HFFc6 (cell line): ENCODE data around the gene ASAP2. TPM values are rescaled to one million over a fixed set of nuclear protein-coding genes. Genes with fewer than 3 reads are reported as not detected.

Experiments
- DNase-seq: peaks from one replicate; pipeline ENCODE4 v3.0.0-alpha.2; 2018
- H3K27ac Mint-ChIP-seq: 2 replicates; pipeline ENCODE4 v1.8.0; 2020; ENCODE audit warnings: mild to moderate bottlenecking, mixed read lengths
- H3K27me3 Mint-ChIP-seq: 2 replicates; pipeline ENCODE4 v1.8.0; 2021; ENCODE audit warnings: mild to moderate bottlenecking, moderate library complexity, mixed read lengths; ENCODE audit not compliant: insufficient read depth
- H3K36me3 Mint-ChIP-seq: 2 replicates; pipeline ENCODE4 v1.8.0; 2021; ENCODE audit warnings: low read depth, mixed read lengths
- H3K4me1 Mint-ChIP-seq: 2 replicates; pipeline ENCODE4 v1.8.0; 2020; ENCODE audit warnings: low read depth, mixed read lengths
- H3K4me3 Mint-ChIP-seq: 2 replicates; pipeline ENCODE4 v1.8.0; 2020; ENCODE audit warnings: mild to moderate bottlenecking, moderate library complexity, mixed read lengths
- H3K9me3 Mint-ChIP-seq: 2 replicates; pipeline ENCODE4 v1.8.0; 2020; ENCODE audit warnings: mild to moderate bottlenecking, mixed read lengths
- CTCF ChIP-seq: fragments of 200-600 bp; sonication (generic); IDR thresholded peaks from 2 replicates; pipeline ENCODE4 v1.5.0; 2021; ENCODE audit warnings: antibody characterized with exemption, mild to moderate bottlenecking
- total RNA-seq, 6 experiments: library from RNA; stranded (reverse); fragmentation: NEBNext Ultra II Directional; extraction: Animal tissue kit (Norgen Biotek cat#: 25700); gene quantifications; 2 replicates in 1 of 6; 3 replicates in 5 of 6; pipeline ENCODE4 v1.2.3, GENCODE V29; 2021

ASAP2 gene
- total RNA-seq, 6 experiments from 2014 or later = 31.2 to 37.4 (median 34.3) TPM

DNA sequence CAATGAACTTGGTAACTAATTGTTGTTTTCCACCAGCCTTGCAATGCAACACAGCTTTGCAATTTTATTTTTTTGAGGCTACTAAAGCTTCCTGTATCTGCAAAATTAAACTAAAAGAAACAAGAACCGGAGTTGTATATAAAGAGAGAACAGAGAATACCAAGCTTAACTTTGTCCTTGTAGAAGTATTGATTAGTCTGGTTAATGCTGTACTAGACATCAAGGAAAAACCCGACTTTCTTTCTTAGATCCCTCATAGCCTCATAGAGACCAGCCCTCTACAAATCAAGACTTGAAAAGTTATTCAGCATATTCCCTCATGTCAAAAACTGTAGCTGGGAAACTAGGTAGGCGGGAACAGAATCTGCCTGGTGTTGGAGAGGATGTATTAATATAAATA, 1.7 kb upstream of the ASAP2 start:
- no peaks in the 10 kb centered on the region; the same call in 1 of the 2 replicates for H3K27me3 Mint-ChIP-seq
- H3K9me3 Mint-ChIP-seq = no peaks in the 10 kb centered on the region
- TF ChIP-seq CTCF = no peak
- H3K4me3 Mint-ChIP-seq = no peak overlapping the region
- no peak overlapping the region for H3K27ac Mint-ChIP-seq
- H3K36me3 Mint-ChIP-seq = peaks cover 1% of the 10 kb centered on the region; the same call in 1 of the 2 replicates
- H3K4me1 Mint-ChIP-seq = peaks cover 65% of the 10 kb centered on the region
- DNase-seq = no peak

GRCh38 chr2:9205486-9205885, 1.1 kb upstream of the ASAP2 start:
- DNase-seq = no peak
- peaks cover 65% of the 10 kb centered on the region for H3K4me1 Mint-ChIP-seq
- TF ChIP-seq CTCF = no peak
- no peaks in the 10 kb centered on the region; the same call in 1 of the 2 replicates for H3K27me3 Mint-ChIP-seq
- H3K4me3 Mint-ChIP-seq = peak overlapping the region; percentile 85
- H3K9me3 Mint-ChIP-seq = no peaks in the 10 kb centered on the region
- H3K27ac Mint-ChIP-seq = peak overlapping the region; percentile 81
- H3K36me3 Mint-ChIP-seq = peaks cover 5% of the 10 kb centered on the region; the same call in 1 of the 2 replicates

- H3K27ac Mint-ChIP-seq = no peak overlapping the region
- H3K36me3 Mint-ChIP-seq = peaks cover 15% of the 10 kb centered on the region
- H3K9me3 Mint-ChIP-seq = no peaks in the 10 kb centered on the region
- no peak for DNase-seq
- peak overlapping the region; percentile 76 for H3K4me3 Mint-ChIP-seq
- TF ChIP-seq CTCF = no peak
- no peaks in the 10 kb centered on the region; the same call in 1 of the 2 replicates for H3K27me3 Mint-ChIP-seq
- peaks cover 61% of the 10 kb centered on the region for H3K4me1 Mint-ChIP-seq
Measured at GRCh38 chr2:9206991-9207640, 504 bp downstream of the ASAP2 start.

DNA sequence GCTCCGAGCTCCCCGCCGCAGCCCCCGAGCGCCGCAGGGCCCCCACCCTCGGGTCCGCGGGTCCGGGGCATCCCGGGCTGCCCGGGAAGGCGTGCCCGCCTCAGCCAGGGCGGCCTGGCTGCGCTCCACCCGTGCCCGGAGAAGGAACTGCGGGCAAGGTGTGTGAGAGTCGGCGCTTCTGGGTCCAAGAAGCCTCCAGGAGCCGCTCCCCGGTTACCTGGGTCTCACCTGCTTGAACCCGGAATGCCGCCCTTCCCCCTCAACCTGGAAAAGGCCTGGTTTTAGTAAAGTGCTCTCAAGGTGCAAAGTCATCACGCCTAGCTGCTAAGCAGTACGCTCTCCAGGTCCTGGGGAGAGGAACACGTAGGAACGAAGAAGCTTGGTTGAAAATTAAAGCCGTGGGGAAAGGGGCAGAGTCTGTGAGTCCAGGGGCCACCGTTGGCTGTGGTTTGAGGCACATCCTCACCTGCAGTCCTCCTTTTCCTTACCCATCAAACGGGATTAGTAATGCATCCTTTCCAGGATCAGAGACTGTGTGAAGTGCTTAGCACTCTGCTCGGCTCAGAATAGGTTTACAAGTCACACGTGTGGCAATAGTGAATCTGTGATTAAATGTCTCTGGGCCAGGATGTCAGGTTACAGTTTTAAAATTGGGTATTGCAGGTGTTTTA, 1.2 kb downstream of the ASAP2 start:
- H3K36me3 Mint-ChIP-seq = peaks cover 19% of the 10 kb centered on the region
- DNase-seq = no peak
- peak overlapping the region; percentile 85 for H3K27ac Mint-ChIP-seq
- peaks cover 59% of the 10 kb centered on the region for H3K4me1 Mint-ChIP-seq
- peak overlapping the region; percentile 97 for H3K4me3 Mint-ChIP-seq
- H3K9me3 Mint-ChIP-seq = no peaks in the 10 kb centered on the region
- no peak for TF ChIP-seq CTCF
- no peaks in the 10 kb centered on the region; the same call in 1 of the 2 replicates for H3K27me3 Mint-ChIP-seq

GRCh38 chr2:9208875-9209274, 2.3 kb downstream of the ASAP2 start:
- no peaks in the 10 kb centered on the region for H3K9me3 Mint-ChIP-seq
- no peak for TF ChIP-seq CTCF
- H3K4me1 Mint-ChIP-seq = peaks cover 56% of the 10 kb centered on the region
- peak overlapping the region; percentile 85 for H3K27ac Mint-ChIP-seq
- no peaks in the 10 kb centered on the region; the same call in 1 of the 2 replicates for H3K27me3 Mint-ChIP-seq
- H3K36me3 Mint-ChIP-seq = peaks cover 19% of the 10 kb centered on the region
- H3K4me3 Mint-ChIP-seq = peak overlapping the region; percentile 97
- DNase-seq = no peak
